Parathyroid adenoma (tissue), 2 donors: Measurements from ENCODE around the gene TSPEAR.

Experiments used
- H2AFZ ChIP-seq: fragments of 300-600 bp; sonication (generic); one replicate; pipeline ENCODE4 v1.7.0; 2017; ENCODE audit warnings: antibody characterized with exemption, mild to moderate bottlenecking
- H3K27ac ChIP-seq: fragments of 300-600 bp; sonication (generic); one replicate; pipeline ENCODE4 v1.7.0; 2017
- H3K27me3 ChIP-seq: fragments of 300-600 bp; sonication (generic); one replicate; pipeline ENCODE4 v1.7.0; 2017; ENCODE audit warnings: low read length; ENCODE audit not compliant: control insufficient read depth, insufficient read depth
- H3K36me3 ChIP-seq: fragments of 300-600 bp; sonication (generic); one replicate; pipeline ENCODE4 v1.7.0; 2017; ENCODE audit warnings: low read length; ENCODE audit not compliant: control insufficient read depth, insufficient read depth
- H3K4me1 ChIP-seq: fragments of 300-600 bp; sonication (generic); one replicate; pipeline ENCODE4 v1.7.0; 2017; ENCODE audit warnings: control low read depth
- H3K4me2 ChIP-seq: fragments of 300-600 bp; sonication (generic); one replicate; pipeline ENCODE4 v1.7.0; 2017; ENCODE audit warnings: low read length
- H3K4me3 ChIP-seq: fragments of 300-600 bp; sonication (generic); one replicate; pipeline ENCODE4 v1.7.0; 2017; ENCODE audit warnings: low read depth, low read length
- H3K79me2 ChIP-seq: fragments of 300-600 bp; sonication (generic); one replicate; pipeline ENCODE4 v1.7.0; 2017; ENCODE audit warnings: control low read depth
- H3K9ac ChIP-seq: fragments of 300-600 bp; sonication (generic); one replicate; pipeline ENCODE4 v1.7.0; 2017; ENCODE audit warnings: mild to moderate bottlenecking
- H3K9me3 ChIP-seq: fragments of 300-600 bp; sonication (generic); one replicate; pipeline ENCODE4 v1.7.0; 2017; ENCODE audit warnings: low read length; ENCODE audit not compliant: control insufficient read depth
- CTCF ChIP-seq: fragments of 300-600 bp; sonication (generic); IDR thresholded peaks from one replicate; pipeline ENCODE4 v1.7.0; 2017; ENCODE audit warnings: antibody characterized with exemption, mild to moderate bottlenecking
- donor health status: primary hyperparathyroidism.

The TSPEAR gene

GRCh38 chr21:44614161-44614631 is 97.2 kb downstream of the TSPEAR start:
- Histone ChIP-seq H3K4me3 (no peak overlapping the region), H3K4me1 (no peaks in the 10 kb centered on the region), H3K27me3 (no peaks in the 10 kb centered on the region), H3K36me3 (no peaks in the 10 kb centered on the region), H3K9me3 (no peaks in the 10 kb centered on the region), H3K79me2 (no peaks in the 10 kb centered on the region), H2AFZ (no peak overlapping the region), H3K9ac (no peak overlapping the region), H3K27ac (no peak overlapping the region), H3K4me2 (no peak overlapping the region)
- TF ChIP-seq CTCF = no peak

GRCh38 chr21:44613386-44614155 is 97.8 kb downstream of the TSPEAR start:
- Histone ChIP-seq H3K4me2 (no peak overlapping the region), H3K27me3 (no peaks in the 10 kb centered on the region), H3K27ac (no peak overlapping the region), H3K79me2 (no peaks in the 10 kb centered on the region), H3K4me1 (no peaks in the 10 kb centered on the region), H3K9me3 (no peaks in the 10 kb centered on the region), H3K4me3 (no peak overlapping the region), H2AFZ (no peak overlapping the region), H3K9ac (no peak overlapping the region), H3K36me3 (no peaks in the 10 kb centered on the region)
- no peak for TF ChIP-seq CTCF

GRCh38 chr21:44612669-44613229 is 98.6 kb downstream of the TSPEAR start:
- Histone ChIP-seq H3K27me3 (no peaks in the 10 kb centered on the region), H3K79me2 (no peaks in the 10 kb centered on the region), H2AFZ (no peak overlapping the region), H3K9ac (no peak overlapping the region), H3K4me2 (no peak overlapping the region), H3K4me3 (no peak overlapping the region), H3K4me1 (no peaks in the 10 kb centered on the region), H3K9me3 (no peaks in the 10 kb centered on the region), H3K36me3 (no peaks in the 10 kb centered on the region), H3K27ac (no peak overlapping the region)
- TF ChIP-seq CTCF = no peak

- no peaks in the 10 kb centered on the region for H3K79me2 ChIP-seq
- no peaks in the 10 kb centered on the region for H3K27me3 ChIP-seq
- H3K9me3 ChIP-seq = no peaks in the 10 kb centered on the region
- no peak within 1 kb of the TSS for H3K4me2 ChIP-seq
- H2AFZ ChIP-seq = no peak within 1 kb of the TSS
- no peak for TF ChIP-seq CTCF
- no peaks in the 10 kb centered on the region for H3K4me1 ChIP-seq
- no peaks in the 10 kb centered on the region for H3K36me3 ChIP-seq
- no peak within 1 kb of the TSS for H3K4me3 ChIP-seq
- no peak within 1 kb of the TSS for H3K27ac ChIP-seq
- H3K9ac ChIP-seq = no peak within 1 kb of the TSS
Measured at GRCh38 chr21:44612029-44612486, 99.3 kb downstream of the TSPEAR start, which contains the start of gene KRTAP10-8. Gene KRTAP10-8 (plus strand): TSS chr21:44612079. CDS start chr21:44612101, 22 bp downstream.
